A549 (cell line): ENCODE results near the gene CCL3. TPM values are rescaled to one million over a fixed set of nuclear protein-coding genes. Genes with fewer than 3 reads are reported as not detected.

Experiments used
- ATAC-seq, 2 experiments: fragments of 200-7000 bp in 1 of 2; fragments of >200 bp in 1 of 2; cut with Nextera tagmentation in 1 of 2; cut with Tn5 transposase in 1 of 2; 3 replicates each; pipeline versions ENCODE4 v1.8.0 to v1.9.1; 2018 to 2020; ENCODE audit warnings: mild to moderate bottlenecking in 1 of 2, moderate library complexity in 1 of 2
- CTCF ChIA-PET: fragments of 300-600 bp; sonication (Branson Sonifier 250); formaldehyde crosslinking; extraction: SDS; loops from one replicate; lab custom pipeline; 2021; ENCODE audit warnings: antibody characterized with exemption, inconsistent platforms; lab: Yijun Ruan, JAX
- POLR2A ChIA-PET: fragments of 350-600 bp; formaldehyde crosslinking; extraction: SDS; loops from one replicate; lab custom pipeline; 2021; ENCODE audit warnings: antibody characterized with exemption, inconsistent platforms; lab: Yijun Ruan, JAX
- DNase-seq, 2 experiments: peaks; one replicate each; pipeline versions ENCODE4 v3.0.0 to v3.0.0-alpha.2; 2011 to 2016; ENCODE audit warnings: low read depth in 1 of 2, low spot score in 1 of 2
- FAIRE-seq: peaks from 2 replicates; lab custom pipeline; 2011; peaks lifted over from hg19 to GRCh38; lab: Jason Lieb, UNC
- H3K27ac ChIP-seq, 2 experiments: fragments of >200 bp; sonication (Bioruptor Twin); formaldehyde crosslinking; 3 replicates each; pipeline ENCODE4 v1.5.1; 2016 to 2017
- H3K4me1 ChIP-seq: fragments of >200 bp; sonication (Bioruptor Twin); formaldehyde crosslinking; 3 replicates; pipeline ENCODE4 v1.6.1; 2016
- H3K4me2 ChIP-seq: fragments of >200 bp; sonication (Bioruptor Twin); formaldehyde crosslinking; 3 replicates; pipeline ENCODE4 v1.6.1; 2016
- H3K4me3 ChIP-seq: fragments of >200 bp; sonication (Bioruptor Twin); formaldehyde crosslinking; 3 replicates; pipeline ENCODE4 v1.5.1; 2016
- H3K9me3 ChIP-seq: fragments of >200 bp; sonication (Bioruptor Twin); formaldehyde crosslinking; 3 replicates; pipeline ENCODE4 v1.6.1; 2016
- ATOH8 ChIP-seq: fragments of 250-450 bp; sonication (Bioruptor Pico); IDR thresholded peaks from 2 replicates; pipeline ENCODE4 v1.5.0; 2020; ENCODE audit warnings: low read depth, mild to moderate bottlenecking, moderate library complexity
- BHLHE40 ChIP-seq: IDR thresholded peaks from 2 replicates; pipeline ENCODE4 v1.6.1; 2012; ENCODE audit warnings: low read depth, low read length, inconsistent platforms
- CBX2 ChIP-seq: fragments of 200-600 bp; sonication (generic); IDR thresholded peaks from 2 replicates; pipeline ENCODE4 v1.6.1; 2016; ENCODE audit warnings: low read depth, mild to moderate bottlenecking, borderline replicate concordance
- CHD4 ChIP-seq: fragments of 200-600 bp; sonication (generic); IDR thresholded peaks from 2 replicates; pipeline ENCODE4 v1.6.1; 2016; ENCODE audit warnings: antibody characterized with exemption, mild to moderate bottlenecking, borderline replicate concordance
- CTCF ChIP-seq: fragments of >200 bp; sonication (Bioruptor Twin); formaldehyde crosslinking; IDR thresholded peaks from 3 replicates; pipeline ENCODE4 v1.5.1; 2016
- EHF ChIP-seq: fragments of 250-450 bp; sonication (Bioruptor Pico); IDR thresholded peaks from 2 replicates; pipeline ENCODE4 v1.5.0; 2020; ENCODE audit warnings: mild to moderate bottlenecking
- ELK1 ChIP-seq: fragments of 150-350 bp; IDR thresholded peaks from 2 replicates; pipeline ENCODE4 v1.6.1; 2014; ENCODE audit warnings: low read depth, mild to moderate bottlenecking, low read length
- FOSL2 ChIP-seq, 2 experiments: fragments of 450-650 bp in 1 of 2; fragments of >200 bp in 1 of 2; sonication (Bioruptor Twin) in 1 of 2; formaldehyde crosslinking; IDR thresholded peaks; 2 replicates each; pipeline versions ENCODE4 v1.5.0 to v1.6.1; 2016 to 2020; ENCODE audit warnings: mild to moderate bottlenecking in 1 of 2, moderate library complexity in 1 of 2
- FOXS1 ChIP-seq: fragments of 250-450 bp; sonication (Bioruptor Pico); IDR thresholded peaks from 2 replicates; pipeline ENCODE4 v1.5.0; 2020; ENCODE audit warnings: mild to moderate bottlenecking, moderate library complexity
- GATA3 ChIP-seq: IDR thresholded peaks from 2 replicates; pipeline ENCODE4 v1.6.1; 2012; ENCODE audit warnings: borderline replicate concordance
- HDAC2 ChIP-seq: fragments of 200-600 bp; sonication (generic); IDR thresholded peaks from 2 replicates; pipeline ENCODE4 v1.6.1; 2016
- HMGXB4 ChIP-seq: fragments of 250-450 bp; sonication (Bioruptor Pico); IDR thresholded peaks from 2 replicates; pipeline ENCODE4 v1.5.0; 2021; ENCODE audit warnings: mild to moderate bottlenecking, moderate library complexity, borderline replicate concordance
- HOXB13 ChIP-seq: fragments of 250-450 bp; sonication (Bioruptor Pico); IDR thresholded peaks from 2 replicates; pipeline ENCODE4 v1.5.0; 2020; ENCODE audit warnings: low read depth, mild to moderate bottlenecking, moderate library complexity
- MYC ChIP-seq: IDR thresholded peaks from 2 replicates; pipeline ENCODE4 v1.6.1; 2012; ENCODE audit warnings: mild to moderate bottlenecking, inconsistent platforms, low read length, improper control_type of control experiment, borderline replicate concordance
- PHF8 ChIP-seq: fragments of 200-600 bp; sonication (generic); IDR thresholded peaks from 2 replicates; pipeline ENCODE4 v1.6.1; 2016; ENCODE audit warnings: low read depth, mild to moderate bottlenecking, antibody characterized with exemption, moderate library complexity, borderline replicate concordance
- RAD21 ChIP-seq, 2 experiments: fragments of >200 bp in 1 of 2; sonication (Bioruptor Twin) in 1 of 2; formaldehyde crosslinking in 1 of 2; IDR thresholded peaks in 1 of 2; conservative IDR thresholded peaks in 1 of 2; 2 replicates in 1 of 2; 3 replicates in 1 of 2; pipeline ENCODE4 v1.6.1; 2012 to 2018; ENCODE audit warnings: inconsistent platforms in 1 of 2
- REST ChIP-seq: fragments of 200-600 bp; sonication (generic); IDR thresholded peaks from 2 replicates; pipeline ENCODE4 v1.6.1; 2016; ENCODE audit warnings: antibody characterized with exemption, mild to moderate bottlenecking, moderate library complexity
- TFCP2L1 ChIP-seq: fragments of 250-450 bp; sonication (Bioruptor Pico); IDR thresholded peaks from 2 replicates; pipeline ENCODE4 v1.5.0; 2021; ENCODE audit warnings: mild to moderate bottlenecking
- ZNF302 ChIP-seq: fragments of 250-450 bp; sonication (Bioruptor Pico); IDR thresholded peaks from 2 replicates; pipeline ENCODE4 v1.9.0; 2021; ENCODE audit warnings: inconsistent platforms, mild to moderate bottlenecking, moderate library complexity
- ZSCAN20 ChIP-seq: fragments of 250-450 bp; sonication (Bioruptor Pico); IDR thresholded peaks from 2 replicates; pipeline ENCODE4 v1.8.0; 2022; ENCODE audit warnings: mild to moderate bottlenecking, moderate library complexity
- WGBS: methylation state at CpG from one replicate; pipeline ENCODE4 v1.1.6; 2017; ENCODE audit errors: missing lambda C conversion rate; 5-methylcytosine and 5-hydroxymethylcytosine counted together
- polyA plus RNA-seq, 4 experiments: library from polyadenylated mRNA; depleted of rRNA in 3 of 4; stranded (reverse); fragments of >200 nt; fragmentation: RNase III in 1 of 4; extraction: RNeasy Plus Mini Kit Qiagen cat#74134 plus additional on column Dnase treatment in 1 of 4; gene quantifications; 2 replicates in 3 of 4; 3 replicates in 1 of 4; pipeline ENCODE4 v1.2.3, GENCODE V29; 2011 to 2017

The CCL3 gene
- polyA plus RNA-seq, 2 of the 4 experiments (the other 2 are of a cell fraction), result not detected

- TF ChIP-seq ELK1 (no peak), FOSL2 (IDR thresholded peaks at IDR 0.05) (no peak), FOSL2 (CRISPR knock-in tag; IDR thresholded peaks at IDR 0.05) (no peak), MYC (no peak)
Measured at GRCh38 chr17:36133602-36134236, 43.8 kb upstream of the CCL3 start (continued).

- Histone ChIP-seq H3K9me3 (no peaks in the 10 kb centered on the region), H3K4me2 (no peak overlapping the region), H3K27ac (no peak overlapping the region), H3K4me1 (no peaks in the 10 kb centered on the region), H3K4me3 (no peak overlapping the region)
- ChIA-PET CTCF (interaction anchor here (1.2 to 8.2 kb wide), 7 partner anchors 14 to 351 kb away, joined by 4 to 83 read pairs (median 5); partner anchors contain the start of gene CCL16), POLR2A (no interaction called here)
- DNase-seq (no peak), FAIRE-seq (no peak), ATAC-seq (no peak)
- WGBS, result 11% methylated on average over 2 of the region's 2 CpGs
- TF ChIP-seq HMGXB4 (CRISPR knock-in tag), result no peak
- TF ChIP-seq ZSCAN20 (CRISPR knock-in tag), result no peak
- no peak for TF ChIP-seq ZNF302 (CRISPR knock-in tag)
- no peak for TF ChIP-seq EHF (CRISPR knock-in tag)
- no peak for TF ChIP-seq PHF8
- TF ChIP-seq FOSL2 (IDR thresholded peaks at IDR 0.05), result no peak
- no peak for TF ChIP-seq FOSL2 (CRISPR knock-in tag; IDR thresholded peaks at IDR 0.05)
- TF ChIP-seq CTCF, result no peak
- TF ChIP-seq REST, result no peak
- TF ChIP-seq HDAC2, result no peak
- TF ChIP-seq GATA3, result no peak
- TF ChIP-seq ATOH8 (CRISPR knock-in tag), result no peak
- TF ChIP-seq CHD4, result no peak
- no peak for TF ChIP-seq RAD21 (conservative IDR thresholded peaks at IDR 0.05 in 1 of 2, IDR thresholded peaks at IDR 0.05 in 1 of 2)
- TF ChIP-seq TFCP2L1 (CRISPR knock-in tag), result no peak
- no peak for TF ChIP-seq MYC
- no peak for TF ChIP-seq HOXB13 (CRISPR knock-in tag)
- TF ChIP-seq FOXS1, result no peak
- TF ChIP-seq CBX2, result no peak
- TF ChIP-seq BHLHE40, result no peak
Measured at GRCh38 chr17:36132421-36132831, 42.5 kb upstream of the CCL3 start.
